Endometrial microvascular endothelial cells (primary cell): ENCODE measurements around the gene PRLR. TPM values are rescaled to one million over a fixed set of nuclear protein-coding genes. Genes with fewer than 3 reads are reported as not detected.
"Not testable (repeated sequence)": the region's sequence is repeated elsewhere in the genome, so short reads cannot be mapped to it uniquely, and the experiment has no call there.

Source experiments
- in situ Hi-C: cut with HindIII; loops from 2 replicates; pipeline ENCODE4 v1.10.0; 2017; ENCODE audit warnings: low sequenced_read_pairs, low pct_unique_long_range_greater_than_20kb; ENCODE audit errors: inconsistent ontology term
- total RNA-seq: library from RNA; depleted of rRNA; stranded (reverse); fragments of >200 nt; gene quantifications from one replicate; pipeline ENCODE4 v1.2.3, GENCODE V29; 2015; ENCODE audit errors: inconsistent ontology term

Gene PRLR
- total RNA-seq, 1 donor from 2014 or later = not detected

- in situ Hi-C loops = no loop called here
These were observed 126.5 kb downstream of the PRLR start for GRCh38 chr5:35103637-35104299.

DNA sequence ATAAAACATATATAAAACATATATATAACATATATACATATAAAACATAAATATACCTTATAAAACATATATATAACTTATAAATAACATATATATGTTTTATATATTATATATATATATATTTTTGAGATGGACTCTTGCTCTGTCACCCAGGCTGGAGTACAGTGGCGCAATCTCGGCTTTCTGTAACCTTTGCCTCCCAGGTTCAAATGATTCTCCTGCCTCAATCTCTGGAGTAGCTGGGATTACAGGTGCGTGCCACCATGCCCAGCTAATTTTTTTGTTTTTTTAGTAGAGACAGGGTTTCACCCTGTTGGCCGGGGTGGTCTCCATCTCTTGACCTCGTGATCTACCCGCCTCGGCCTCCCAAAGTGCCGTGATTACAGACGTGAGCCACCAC, 128.6 kb downstream of the PRLR start:
- in situ Hi-C loops = not testable (repeated sequence)

DNA sequence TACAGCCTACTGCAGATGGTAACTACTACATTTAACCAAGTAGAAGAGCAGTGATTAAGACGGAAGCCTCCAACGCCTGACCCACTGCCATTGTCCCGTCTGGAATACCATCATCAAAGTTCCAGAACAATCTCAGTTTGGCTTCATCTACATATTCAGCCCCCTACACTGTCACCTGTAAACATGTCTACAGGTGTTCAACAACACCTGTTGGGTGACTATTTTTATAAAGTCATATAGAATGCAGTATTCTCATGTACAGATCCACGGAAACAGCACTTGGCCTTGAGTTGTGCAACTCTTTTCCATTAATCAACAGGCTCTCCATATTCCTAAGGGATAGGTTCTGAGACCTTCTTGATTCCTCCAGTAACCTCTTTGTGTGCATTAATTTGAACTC, 129.3 kb downstream of the PRLR start:
- in situ Hi-C loops = no loop called here

DNA sequence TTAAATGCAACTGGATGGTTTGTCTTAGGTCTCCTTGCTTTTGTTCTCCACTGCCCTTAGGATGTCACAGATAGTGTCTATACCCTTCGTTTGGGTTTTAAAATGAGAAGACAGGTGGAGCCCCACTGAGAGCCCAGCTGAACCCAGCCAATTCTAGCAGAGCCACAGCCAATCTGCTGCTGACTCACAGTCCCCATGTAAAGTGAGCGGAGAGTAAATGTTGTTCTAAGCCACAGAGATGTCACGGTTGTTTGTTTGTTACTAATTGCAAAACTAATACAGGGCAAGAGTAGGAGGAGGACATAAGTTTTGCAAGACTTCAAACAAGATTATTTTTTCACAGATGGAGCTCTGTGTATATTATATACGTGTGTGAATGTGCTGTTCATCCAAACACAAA, 132.1 kb downstream of the PRLR start:
- in situ Hi-C loops = no loop called here

DNA sequence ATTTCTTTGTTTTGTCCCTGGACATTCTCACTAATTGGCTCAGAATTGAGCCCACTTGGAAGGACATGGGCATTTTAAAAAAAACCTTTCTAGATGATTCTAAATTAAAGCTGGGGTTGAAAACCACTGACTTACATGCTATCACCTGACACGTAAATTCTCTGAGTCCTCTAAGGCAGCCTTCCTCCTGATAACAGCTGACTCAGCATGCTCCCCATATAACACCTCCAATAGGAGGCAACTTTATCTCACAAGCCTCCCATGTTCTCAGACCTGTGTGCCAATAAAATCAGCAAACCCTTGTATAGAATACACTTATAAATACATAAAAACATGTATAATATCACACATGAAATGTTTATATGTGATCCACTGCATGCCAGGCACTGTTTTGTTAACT, 133.4 kb downstream of the PRLR start:
- in situ Hi-C loops = no loop called here

- in situ Hi-C loops = no loop called here
These were observed 134.1 kb downstream of the PRLR start for GRCh38 chr5:35096216-35096615.

DNA sequence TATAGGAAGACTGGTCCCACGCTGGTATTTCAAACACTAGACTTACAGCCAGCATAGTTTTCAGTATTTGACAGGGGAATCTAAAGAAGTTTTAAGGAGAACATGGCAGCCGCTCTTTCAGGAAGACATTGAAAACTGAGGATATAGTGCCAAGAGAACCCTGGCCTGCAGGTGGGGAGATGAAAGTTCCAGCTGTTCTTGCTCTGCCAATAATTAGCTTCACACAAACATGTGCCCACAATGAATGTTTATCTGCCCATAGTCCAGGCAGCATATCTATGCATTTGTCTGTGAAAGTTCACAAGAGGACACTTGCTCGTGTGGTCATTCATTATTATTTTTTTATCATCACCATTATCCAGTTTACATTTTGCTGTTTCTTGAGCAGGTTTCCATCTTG, 134.9 kb downstream of the PRLR start:
- in situ Hi-C loops = no loop called here

GRCh38 chr5:35094948-35095347, 135.3 kb downstream of the PRLR start:
- in situ Hi-C loops = no loop called here

- in situ Hi-C loops = no loop called here
These were observed 137.6 kb downstream of the PRLR start for GRCh38 chr5:35092703-35093102.

- in situ Hi-C loops = no loop called here
These were observed 138.6 kb downstream of the PRLR start for GRCh38 chr5:35091704-35092103.

DNA sequence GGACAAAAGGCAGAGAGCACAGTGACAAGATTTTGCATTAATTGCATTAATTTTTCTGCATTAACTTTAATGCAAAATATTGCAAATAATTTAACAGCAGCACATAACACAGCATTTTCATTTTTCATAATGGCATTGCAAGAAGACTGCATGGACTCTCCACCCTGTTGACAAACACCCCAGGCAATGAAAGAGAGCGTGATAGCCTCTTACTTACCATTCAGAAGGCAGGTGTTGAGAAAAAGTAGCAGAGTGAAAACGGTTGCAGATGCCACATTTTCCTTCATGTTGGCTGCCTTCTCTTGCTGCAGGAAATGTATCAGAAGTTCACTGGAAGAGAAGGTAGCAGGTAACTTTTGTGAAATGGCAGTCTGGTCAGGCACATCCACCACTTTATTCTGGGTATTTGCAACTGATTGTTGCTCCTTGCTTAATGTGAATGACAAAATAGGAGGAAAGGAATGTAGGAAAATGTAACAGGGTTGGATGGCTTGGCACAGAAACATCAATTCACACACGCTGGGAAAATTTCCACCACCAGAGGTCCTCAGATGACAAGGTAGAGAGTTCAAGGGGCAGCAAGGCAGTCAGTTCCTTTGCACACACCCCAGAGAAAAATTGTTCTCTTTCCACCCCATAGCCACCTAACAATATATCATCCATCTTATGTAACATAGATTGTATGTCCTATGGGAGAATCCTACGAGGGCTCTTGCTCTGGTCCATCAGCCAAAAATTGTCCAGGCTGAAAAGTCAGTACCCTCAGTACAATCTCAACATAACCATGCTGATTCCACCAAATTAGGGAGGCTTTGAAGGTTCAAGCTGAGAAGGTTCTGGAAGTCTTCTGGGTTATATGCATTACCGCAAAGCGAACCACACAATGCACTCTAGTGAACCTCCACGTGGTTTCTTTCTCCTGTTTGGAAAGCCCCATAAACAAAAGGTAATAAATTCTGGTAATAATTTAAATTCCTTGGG, 140.7 kb downstream of the PRLR start:
- in situ Hi-C loops = no loop called here

DNA sequence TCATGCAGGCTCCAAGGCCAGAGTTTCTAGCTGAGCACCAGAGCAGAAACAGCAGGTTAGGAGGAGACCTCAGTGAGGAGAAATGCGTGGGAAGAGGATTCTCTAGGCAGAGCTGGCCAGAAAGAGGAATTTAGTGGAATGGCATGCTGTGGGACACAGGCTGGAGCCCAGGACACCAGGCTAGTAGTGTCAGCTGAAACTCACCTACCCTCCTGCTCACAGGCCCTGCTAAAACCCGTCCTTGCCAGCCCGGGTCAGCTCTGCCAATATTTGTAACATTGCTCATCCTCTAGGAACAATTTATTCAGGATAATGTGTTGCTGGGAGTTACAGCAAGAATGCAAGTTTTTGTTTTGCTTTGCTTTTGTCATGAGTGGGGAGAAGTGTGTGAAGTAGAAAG, 142.3 kb downstream of the PRLR start:
- in situ Hi-C loops = no loop called here

- in situ Hi-C loops = no loop called here
These were observed 147.1 kb downstream of the PRLR start for GRCh38 chr5:35083150-35083549.

- in situ Hi-C loops = no loop called here
These were observed 147.8 kb downstream of the PRLR start for GRCh38 chr5:35082530-35082929.

- in situ Hi-C loops = no loop called here
These were observed 149.2 kb downstream of the PRLR start for GRCh38 chr5:35081134-35081533.

GRCh38 chr5:35073160-35073559, 157.1 kb downstream of the PRLR start:
- in situ Hi-C loops = no loop called here

- in situ Hi-C loops = no loop called here
These were observed 161.1 kb downstream of the PRLR start for GRCh38 chr5:35069188-35069587.

GRCh38 chr5:35067985-35068384, 162.3 kb downstream of the PRLR start:
- in situ Hi-C loops = no loop called here

DNA sequence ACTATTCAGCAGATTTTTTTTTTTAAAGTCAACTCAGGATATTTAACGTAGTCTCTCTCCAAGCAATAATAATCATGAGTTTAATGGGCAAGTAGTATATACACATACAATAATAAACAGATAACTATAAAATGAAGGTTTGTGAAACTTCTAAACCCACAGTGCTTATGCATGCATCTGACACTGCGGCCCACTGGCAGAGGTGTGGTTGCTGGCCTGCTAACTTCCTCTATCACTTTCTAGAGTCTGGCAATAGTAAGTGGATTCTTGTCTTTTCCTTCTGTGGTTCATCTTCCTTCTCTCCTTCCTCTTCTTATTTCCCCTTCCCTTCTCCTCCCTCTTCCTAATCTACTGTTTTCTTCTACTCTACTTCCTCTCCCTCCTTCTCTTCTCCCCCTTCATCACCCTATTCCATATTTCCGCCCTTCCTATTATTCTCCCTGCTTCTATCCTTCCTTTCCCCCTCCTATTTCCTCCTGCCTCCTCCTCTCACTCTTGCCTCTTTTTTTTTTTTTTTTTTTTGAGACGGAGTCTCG, 164.0 kb downstream of the PRLR start:
- in situ Hi-C loops = no loop called here

DNA sequence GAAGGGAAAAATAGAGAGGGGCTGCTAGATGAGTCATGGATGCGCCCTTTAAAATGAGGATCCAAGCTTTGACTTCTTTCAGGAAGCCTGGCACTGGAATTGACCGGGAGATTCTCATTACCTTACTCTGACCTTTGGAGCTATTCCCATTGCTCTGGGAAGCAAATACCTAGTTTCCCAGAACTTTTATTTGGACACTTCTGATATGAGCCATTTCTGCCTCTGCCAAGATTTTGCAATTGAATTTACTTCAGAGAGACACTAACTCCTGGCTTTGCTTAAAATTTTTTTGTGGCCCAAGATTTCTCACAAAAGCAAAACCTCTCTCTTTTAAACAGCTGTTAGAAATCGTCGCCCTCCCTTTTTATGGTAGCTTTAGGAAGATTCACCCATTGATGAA, 166.9 kb downstream of the PRLR start:
- in situ Hi-C loops = no loop called here
